ENCODE results near the gene KLHL17. TPM values are rescaled to one million over a fixed set of nuclear protein-coding genes. Genes with fewer than 3 reads are reported as not detected.

Gene KLHL17
- total RNA-seq, 1 experiment from 2014 or later, result 41.4 TPM

DNA sequence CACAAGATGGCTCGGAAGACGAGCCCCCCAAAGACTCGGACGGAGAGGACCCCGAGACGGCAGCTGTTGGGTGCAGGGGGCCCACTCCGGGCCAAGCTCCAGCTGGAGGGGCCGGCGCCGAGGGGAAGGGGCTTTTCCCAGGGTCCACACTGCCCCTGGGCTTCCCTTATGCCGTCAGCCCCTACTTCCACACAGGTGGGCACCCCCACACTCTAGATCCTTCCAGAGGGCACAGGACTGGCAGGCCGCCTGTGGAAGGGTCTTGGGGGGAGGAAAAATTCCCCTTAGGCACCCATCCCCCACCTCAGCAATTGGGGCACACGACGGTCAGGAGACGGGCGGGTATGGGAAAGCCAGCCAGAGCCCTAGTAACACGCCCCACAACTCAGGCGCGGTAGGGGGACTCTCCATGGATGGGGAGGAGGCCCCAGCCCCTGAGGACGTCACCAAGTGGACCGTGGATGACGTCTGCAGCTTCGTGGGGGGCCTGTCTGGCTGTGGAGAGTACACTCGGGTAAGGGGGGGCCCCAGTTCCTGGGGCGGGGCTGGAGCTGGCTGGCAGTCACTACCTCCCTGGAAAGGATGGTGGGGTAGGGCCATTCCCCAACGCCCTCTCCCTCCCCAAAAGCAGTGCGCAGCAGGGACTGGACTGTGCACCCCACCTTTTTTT lies 17.4 kb upstream of the KLHL17 start:
- Histone ChIP-seq H3K23me2 (ENCODE audit: insufficient read length, low read depth, low read length, poor library complexity, severe bottlenecking) (peaks cover 6% of the 10 kb centered on the region), H3K18ac (ENCODE audit: insufficient read length, low read depth, low read length) (no peak overlapping the region), H4K91ac (ENCODE audit: insufficient read length, low read depth, low read length) (no peak overlapping the region), H4K20me1 (ENCODE audit: control insufficient read depth, insufficient read depth, insufficient read length) (no peaks in the 10 kb centered on the region), H3K23ac (ENCODE audit: insufficient read length, low read depth, low read length) (no peak overlapping the region), H3K4me2 (ENCODE audit: insufficient read depth, insufficient read length, low read length) (peak overlapping the region; percentile 36), H3K14ac (ENCODE audit: insufficient read depth, low read length) (no peak overlapping the region), H2BK5ac (ENCODE audit: insufficient read length, low read length) (no peak overlapping the region), H3K79me2 (ENCODE audit: insufficient read depth, low read length) (no peaks in the 10 kb centered on the region), H2BK20ac (ENCODE audit: low read depth, low read length, poor library complexity, severe bottlenecking) (no peak overlapping the region), H3K27ac (ENCODE audit: insufficient read length, low read depth, low read length) (no peak overlapping the region), H3T11ph (ENCODE audit: low read length) (no peak overlapping the region), H2AFZ (ENCODE audit: low read length) (no peak overlapping the region), H3K9me3 (ENCODE audit: control insufficient read depth, low read depth, low read length) (no peaks in the 10 kb centered on the region), H2BK15ac (ENCODE audit: low read depth, low read length) (no peak overlapping the region), H3K27me3 (ENCODE audit: insufficient read depth, low read length) (peaks cover 34% of the 10 kb centered on the region), H3K9ac (ENCODE audit: extremely low read depth, insufficient read length, low read length) (no peak overlapping the region), H2BK120ac (ENCODE audit: low read depth, low read length, poor library complexity, severe bottlenecking) (no peak overlapping the region), H2BK12ac (ENCODE audit: insufficient read length, low read depth, low read length) (no peak overlapping the region), H4K8ac (replicated peaks; ENCODE audit: insufficient read length, low read depth, low read length) (no peak overlapping the region), H2AK5ac (ENCODE audit: insufficient read length, low read length) (no peak overlapping the region), H3K56ac (ENCODE audit: insufficient read length, low read depth, low read length) (no peak overlapping the region), H3K4ac (ENCODE audit: low read depth, low read length) (no peak overlapping the region), H3K4me1 (ENCODE audit: insufficient read depth, low read length) (no peaks in the 10 kb centered on the region), H3K79me1 (ENCODE audit: insufficient read depth, low read depth, low read length, poor library complexity, severe bottlenecking) (no peaks in the 10 kb centered on the region), H4K5ac (ENCODE audit: insufficient read length, low read depth, low read length) (no peak overlapping the region)
- Mint-ChIP-seq H3K27ac (no peak overlapping the region), H3K27me3 (ENCODE audit: low read depth) (peaks cover 46% of the 10 kb centered on the region), H3K9me3 (no peaks in the 10 kb centered on the region), H3K4me1 (peaks cover 3 to 33% of the 10 kb centered on the region in 2 experiments), H3K36me3 (ENCODE audit: insufficient read depth in 1 of 3, low read depth in 3 of 3) (peaks cover 13 to 33% (median 23%) of the 10 kb centered on the region in 3 experiments; a peak in 6 of 7 replicates), H3K4me3 (peak overlapping the region; percentile 27 to 38; a peak in 1 of 5 replicates)
- TF ChIP-seq, protein P1, sequence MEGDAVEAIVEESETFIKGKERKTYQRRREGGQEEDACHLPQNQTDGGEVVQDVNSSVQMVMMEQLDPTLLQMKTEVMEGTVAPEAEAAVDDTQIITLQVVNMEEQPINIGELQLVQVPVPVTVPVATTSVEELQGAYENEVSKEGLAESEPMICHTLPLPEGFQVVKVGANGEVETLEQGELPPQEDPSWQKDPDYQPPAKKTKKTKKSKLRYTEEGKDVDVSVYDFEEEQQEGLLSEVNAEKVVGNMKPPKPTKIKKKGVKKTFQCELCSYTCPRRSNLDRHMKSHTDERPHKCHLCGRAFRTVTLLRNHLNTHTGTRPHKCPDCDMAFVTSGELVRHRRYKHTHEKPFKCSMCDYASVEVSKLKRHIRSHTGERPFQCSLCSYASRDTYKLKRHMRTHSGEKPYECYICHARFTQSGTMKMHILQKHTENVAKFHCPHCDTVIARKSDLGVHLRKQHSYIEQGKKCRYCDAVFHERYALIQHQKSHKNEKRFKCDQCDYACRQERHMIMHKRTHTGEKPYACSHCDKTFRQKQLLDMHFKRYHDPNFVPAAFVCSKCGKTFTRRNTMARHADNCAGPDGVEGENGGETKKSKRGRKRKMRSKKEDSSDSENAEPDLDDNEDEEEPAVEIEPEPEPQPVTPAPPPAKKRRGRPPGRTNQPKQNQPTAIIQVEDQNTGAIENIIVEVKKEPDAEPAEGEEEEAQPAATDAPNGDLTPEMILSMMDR (conservative IDR thresholded peaks at IDR 0.05), result no peak
- DNase-seq, result no peak
- WGBS (ENCODE audit: extremely low coverage, insufficient read length, low lambda C conversion rate), result no CpG with 5 or more reads among the region's 27 CpGs

Data from H9 (cell line).